Coronary artery (tissue), 2 donors: Measurements from ENCODE around the gene ZDHHC3.

Experiments used
- DNase-seq: peaks from one replicate; pipeline ENCODE4 v3.0.0-alpha.2; 2017; ENCODE audit warnings: low spot score
- H3K27ac ChIP-seq, 2 donors: fragments of 200-600 bp; sonication (generic); one replicate each; pipeline ENCODE4 v1.5.1; 2016 to 2019
- H3K4me3 ChIP-seq: fragments of 200-600 bp; sonication (generic); 2 replicates; pipeline ENCODE4 v1.5.1; 2016; ENCODE audit warnings: mild to moderate bottlenecking, moderate library complexity
- CTCF ChIP-seq: fragments of 200-600 bp; sonication (generic); IDR thresholded peaks from one replicate; pipeline ENCODE4 v1.5.1; 2019; ENCODE audit warnings: antibody characterized with exemption

ZDHHC3 gene

GRCh38 chr3:45016916-45017315, 40.9 kb upstream of the ZDHHC3 start:
- H3K4me3 ChIP-seq, result no peak overlapping the region
- TF ChIP-seq CTCF, result no peak
- H3K27ac ChIP-seq, result no peak overlapping the region
- DNase-seq, result no peak

- no peak for DNase-seq
- no peak for TF ChIP-seq CTCF
- Histone ChIP-seq H3K4me3 (no peak overlapping the region), H3K27ac (peak overlapping the region; percentile 53 to 84)
These were observed 36.6 kb upstream of the ZDHHC3 start for GRCh38 chr3:45012577-45012976.

- no peak for TF ChIP-seq CTCF
- DNase-seq, result peak; percentile 89
- peak overlapping the region; percentile 53 to 84 for H3K27ac ChIP-seq
- peak overlapping the region; percentile 38 for H3K4me3 ChIP-seq
These were observed 36.0 kb upstream of the ZDHHC3 start for GRCh38 chr3:45011756-45012508.

- peak overlapping the region in 1 of 2 donors; percentile 84 for H3K27ac ChIP-seq
- no peak for DNase-seq
- H3K4me3 ChIP-seq, result peak overlapping the region; percentile 38
- TF ChIP-seq CTCF, result no peak
These were observed 34.9 kb upstream of the ZDHHC3 start for GRCh38 chr3:45010811-45011333.

GRCh38 chr3:45009868-45010267, 33.9 kb upstream of the ZDHHC3 start:
- DNase-seq, result no peak
- peak overlapping the region in 1 of 2 donors; percentile 84 for H3K27ac ChIP-seq
- no peak for TF ChIP-seq CTCF

GRCh38 chr3:45008117-45008516, 32.1 kb upstream of the ZDHHC3 start:
- TF ChIP-seq CTCF, result no peak
- Histone ChIP-seq H3K4me3 (no peak overlapping the region), H3K27ac (peak overlapping the region in 1 of 2 donors; percentile 7)
- no peak for DNase-seq

More at GRCh38 chr3:45009868-45010267, 33.9 kb upstream of the ZDHHC3 start:
- H3K4me3 ChIP-seq, result no peak overlapping the region

- Histone ChIP-seq H3K27ac (no peak overlapping the region), H3K4me3 (no peak overlapping the region)
These were observed 31.1 kb upstream of the ZDHHC3 start for GRCh38 chr3:45007091-45007490.

More at GRCh38 chr3:45007091-45007490, 31.1 kb upstream of the ZDHHC3 start:
- no peak for DNase-seq
- no peak for TF ChIP-seq CTCF
